GM12878 (cell line): Measurements from ENCODE around the gene STAT5A. TPM values are rescaled to one million over a fixed set of nuclear protein-coding genes. Genes with fewer than 3 reads are reported as not detected.
A peak's percentile ranks its signal among the peaks of the same experiment; 100 is the strongest.

ENCODE experiments used
- CHD1 ChIP-seq: IDR thresholded peaks from 2 replicates; pipeline ENCODE4 v1.6.1; 2012; ENCODE audit warnings: low read depth, low read length, improper control_type of control experiment
- CHD2 ChIP-seq: IDR thresholded peaks from 2 replicates; pipeline ENCODE4 v1.6.1; 2011; ENCODE audit warnings: low read depth, low read length, improper control_type of control experiment, borderline replicate concordance
- CREM ChIP-seq: IDR thresholded peaks from 2 replicates; pipeline ENCODE4 v1.6.1; 2014; ENCODE audit warnings: antibody characterized with exemption, low read depth
- HDAC6 ChIP-seq: fragments of 200-600 bp; sonication (generic); IDR thresholded peaks from one replicate; pipeline ENCODE4 v1.8.0; 2017; ENCODE audit warnings: antibody characterized with exemption; ENCODE audit not compliant: unreplicated experiment
- NFIC ChIP-seq: IDR thresholded peaks from 2 replicates; pipeline ENCODE4 v1.6.1; 2012; ENCODE audit warnings: low read depth, mild to moderate bottlenecking, inconsistent platforms, low read length, moderate library complexity
- RB1 ChIP-seq: fragments of 450-650 bp; formaldehyde crosslinking; IDR thresholded peaks from 2 replicates; pipeline ENCODE4 v1.6.1; 2017; ENCODE audit warnings: mild to moderate bottlenecking, borderline replicate concordance
- STAT3 ChIP-seq: IDR thresholded peaks from 2 replicates; pipeline ENCODE4 v1.6.1; 2011; ENCODE audit warnings: low read depth, low read length, improper control_type of control experiment
- TBL1XR1 ChIP-seq: IDR thresholded peaks from 2 replicates; pipeline ENCODE4 v1.6.1; 2012; ENCODE audit warnings: low read depth, low read length, improper control_type of control experiment
- TCF3 ChIP-seq: IDR thresholded peaks from 2 replicates; pipeline ENCODE4 v1.6.1; 2012; ENCODE audit warnings: low read depth, mild to moderate bottlenecking, low read length, borderline replicate concordance; ENCODE audit not compliant: insufficient read depth
- ZNF24 ChIP-seq: fragments of 450-650 bp; IDR thresholded peaks from 2 replicates; pipeline ENCODE4 v1.6.1; 2017; ENCODE audit warnings: antibody characterized with exemption, mild to moderate bottlenecking
- ZNF622 ChIP-seq: fragments of 450-650 bp; IDR thresholded peaks from 2 replicates; pipeline ENCODE4 v1.6.1; 2017; ENCODE audit warnings: mild to moderate bottlenecking, inconsistent platforms
- polyA plus RNA-seq, 11 experiments: library from polyadenylated mRNA; depleted of rRNA in 4 of 11; unstranded in 6 of 11; stranded (reverse) in 5 of 11; fragments of >200 nt; fragmentation: Nextera tagmentation in 4 of 11; fragmentation: Illumina TruSeq in 1 of 11; extraction: Ambion mirVana in 4 of 11; extraction: Trizol in 1 of 11; gene quantifications; 1 replicate in 1 of 11; 2 replicates in 10 of 11; pipeline versions ENCODE4 v1.2.1 to v1.2.3, GENCODE V29; 2011 to 2016; ENCODE audit warnings: inconsistent platforms in 2 of 11, missing spikeins in 2 of 11, low read depth in 1 of 11
- total RNA-seq, 4 experiments: library from RNA; depleted of rRNA in 3 of 4; stranded (reverse); fragments of >200 nt in 3 of 4; fragmentation: Illumina TruSeq in 1 of 4; extraction: Trizol in 1 of 4; gene quantifications; 2 replicates each; pipeline versions ENCODE4 v1.2.1 to v1.2.3, GENCODE V29; 2013 to 2021
- TF ChIP-seq, protein P1 (sequence below): IDR thresholded peaks from 2 replicates; pipeline ENCODE4 v1.6.1; 2012; ENCODE audit warnings: low read depth, low read length, improper control_type of control experiment
- TF ChIP-seq, protein P2 (sequence below): fragments of 450-650 bp; IDR thresholded peaks from 2 replicates; pipeline ENCODE4 v1.6.1; 2017; ENCODE audit warnings: antibody characterized with exemption, mild to moderate bottlenecking, moderate library complexity
- TF ChIP-seq, protein P3 (sequence below): fragments of 450-650 bp; IDR thresholded peaks from 2 replicates; pipeline ENCODE4 v1.6.1; 2018; ENCODE audit warnings: borderline replicate concordance, mild to moderate bottlenecking; ENCODE audit not compliant: partially characterized antibody
- TF ChIP-seq, protein P4 (sequence below): fragments of 150-350 bp; IDR thresholded peaks from 2 replicates; pipeline ENCODE4 v1.6.1; 2016; ENCODE audit warnings: low read depth, low read length
- TF ChIP-seq, protein P5 (sequence below): fragments of 450-650 bp; formaldehyde crosslinking; IDR thresholded peaks from 2 replicates; pipeline ENCODE4 v1.4.0; 2020; ENCODE audit warnings: mild to moderate bottlenecking, moderate library complexity
- TF ChIP-seq, protein P6 (sequence below): IDR thresholded peaks from 2 replicates; pipeline ENCODE4 v1.6.1; 2011; ENCODE audit warnings: borderline replicate concordance, low read depth, mild to moderate bottlenecking, moderate library complexity, mixed read lengths, low read length; ENCODE audit not compliant: insufficient read depth; ENCODE audit errors: extremely low read length

The STAT5A gene
- total and polyA plus RNA-seq, 10 of the 15 experiments (the other 5 are each of a cell fraction or from before 2014, with no cell fraction given), result 14.8 to 86.4 (median 41.5) TPM

DNA sequence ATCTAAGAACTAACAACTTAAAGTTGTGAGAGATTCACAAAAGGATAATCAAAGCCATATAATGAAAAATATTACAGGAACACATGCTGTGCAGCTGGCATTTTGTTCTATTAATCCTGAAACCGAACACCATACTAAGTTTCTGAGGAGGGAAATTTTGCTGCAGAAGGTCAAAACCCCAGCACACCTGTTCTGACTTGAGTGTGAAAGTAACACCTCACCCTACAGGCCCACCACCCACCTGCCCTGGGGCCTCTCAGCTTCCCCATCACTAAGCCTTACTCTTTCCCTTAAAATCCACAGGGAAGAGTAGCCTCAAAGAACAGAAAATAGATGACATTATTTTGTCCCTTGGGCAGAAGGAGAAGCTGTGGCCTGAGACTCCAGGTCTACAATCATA is 44.8 kb downstream of the STAT5A start (continued):
- TF ChIP-seq, protein P1, sequence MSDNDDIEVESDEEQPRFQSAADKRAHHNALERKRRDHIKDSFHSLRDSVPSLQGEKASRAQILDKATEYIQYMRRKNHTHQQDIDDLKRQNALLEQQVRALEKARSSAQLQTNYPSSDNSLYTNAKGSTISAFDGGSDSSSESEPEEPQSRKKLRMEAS, result no peak
- TF ChIP-seq, protein P2, sequence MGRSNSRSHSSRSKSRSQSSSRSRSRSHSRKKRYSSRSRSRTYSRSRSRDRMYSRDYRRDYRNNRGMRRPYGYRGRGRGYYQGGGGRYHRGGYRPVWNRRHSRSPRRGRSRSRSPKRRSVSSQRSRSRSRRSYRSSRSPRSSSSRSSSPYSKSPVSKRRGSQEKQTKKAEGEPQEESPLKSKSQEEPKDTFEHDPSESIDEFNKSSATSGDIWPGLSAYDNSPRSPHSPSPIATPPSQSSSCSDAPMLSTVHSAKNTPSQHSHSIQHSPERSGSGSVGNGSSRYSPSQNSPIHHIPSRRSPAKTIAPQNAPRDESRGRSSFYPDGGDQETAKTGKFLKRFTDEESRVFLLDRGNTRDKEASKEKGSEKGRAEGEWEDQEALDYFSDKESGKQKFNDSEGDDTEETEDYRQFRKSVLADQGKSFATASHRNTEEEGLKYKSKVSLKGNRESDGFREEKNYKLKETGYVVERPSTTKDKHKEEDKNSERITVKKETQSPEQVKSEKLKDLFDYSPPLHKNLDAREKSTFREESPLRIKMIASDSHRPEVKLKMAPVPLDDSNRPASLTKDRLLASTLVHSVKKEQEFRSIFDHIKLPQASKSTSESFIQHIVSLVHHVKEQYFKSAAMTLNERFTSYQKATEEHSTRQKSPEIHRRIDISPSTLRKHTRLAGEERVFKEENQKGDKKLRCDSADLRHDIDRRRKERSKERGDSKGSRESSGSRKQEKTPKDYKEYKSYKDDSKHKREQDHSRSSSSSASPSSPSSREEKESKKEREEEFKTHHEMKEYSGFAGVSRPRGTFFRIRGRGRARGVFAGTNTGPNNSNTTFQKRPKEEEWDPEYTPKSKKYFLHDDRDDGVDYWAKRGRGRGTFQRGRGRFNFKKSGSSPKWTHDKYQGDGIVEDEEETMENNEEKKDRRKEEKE, result no peak
- TF ChIP-seq CHD1 (no peak), NFIC (peak; percentile 82), CHD2 (no peak), RB1 (no peak), ZNF622 (no peak), TCF3 (peak; percentile 93; the same call in 1 of the 2 replicates), HDAC6 (no peak), CREM (peak; percentile 56; the same call in 1 of the 2 replicates), TBL1XR1 (no peak), ZNF24 (no peak), STAT3 (no peak)
- TF ChIP-seq, protein P3, sequence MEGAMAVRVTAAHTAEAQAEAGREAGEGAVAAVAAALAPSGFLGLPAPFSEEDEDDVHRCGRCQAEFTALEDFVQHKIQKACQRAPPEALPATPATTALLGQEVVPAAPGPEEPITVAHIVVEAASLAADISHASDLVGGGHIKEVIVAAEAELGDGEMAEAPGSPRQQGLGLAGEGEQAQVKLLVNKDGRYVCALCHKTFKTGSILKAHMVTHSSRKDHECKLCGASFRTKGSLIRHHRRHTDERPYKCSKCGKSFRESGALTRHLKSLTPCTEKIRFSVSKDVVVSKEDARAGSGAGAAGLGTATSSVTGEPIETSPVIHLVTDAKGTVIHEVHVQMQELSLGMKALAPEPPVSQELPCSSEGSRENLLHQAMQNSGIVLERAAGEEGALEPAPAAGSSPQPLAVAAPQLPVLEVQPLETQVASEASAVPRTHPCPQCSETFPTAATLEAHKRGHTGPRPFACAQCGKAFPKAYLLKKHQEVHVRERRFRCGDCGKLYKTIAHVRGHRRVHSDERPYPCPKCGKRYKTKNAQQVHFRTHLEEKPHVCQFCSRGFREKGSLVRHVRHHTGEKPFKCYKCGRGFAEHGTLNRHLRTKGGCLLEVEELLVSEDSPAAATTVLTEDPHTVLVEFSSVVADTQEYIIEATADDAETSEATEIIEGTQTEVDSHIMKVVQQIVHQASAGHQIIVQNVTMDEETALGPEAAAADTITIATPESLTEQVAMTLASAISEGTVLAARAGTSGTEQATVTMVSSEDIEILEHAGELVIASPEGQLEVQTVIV, result no peak
- TF ChIP-seq, protein P4, sequence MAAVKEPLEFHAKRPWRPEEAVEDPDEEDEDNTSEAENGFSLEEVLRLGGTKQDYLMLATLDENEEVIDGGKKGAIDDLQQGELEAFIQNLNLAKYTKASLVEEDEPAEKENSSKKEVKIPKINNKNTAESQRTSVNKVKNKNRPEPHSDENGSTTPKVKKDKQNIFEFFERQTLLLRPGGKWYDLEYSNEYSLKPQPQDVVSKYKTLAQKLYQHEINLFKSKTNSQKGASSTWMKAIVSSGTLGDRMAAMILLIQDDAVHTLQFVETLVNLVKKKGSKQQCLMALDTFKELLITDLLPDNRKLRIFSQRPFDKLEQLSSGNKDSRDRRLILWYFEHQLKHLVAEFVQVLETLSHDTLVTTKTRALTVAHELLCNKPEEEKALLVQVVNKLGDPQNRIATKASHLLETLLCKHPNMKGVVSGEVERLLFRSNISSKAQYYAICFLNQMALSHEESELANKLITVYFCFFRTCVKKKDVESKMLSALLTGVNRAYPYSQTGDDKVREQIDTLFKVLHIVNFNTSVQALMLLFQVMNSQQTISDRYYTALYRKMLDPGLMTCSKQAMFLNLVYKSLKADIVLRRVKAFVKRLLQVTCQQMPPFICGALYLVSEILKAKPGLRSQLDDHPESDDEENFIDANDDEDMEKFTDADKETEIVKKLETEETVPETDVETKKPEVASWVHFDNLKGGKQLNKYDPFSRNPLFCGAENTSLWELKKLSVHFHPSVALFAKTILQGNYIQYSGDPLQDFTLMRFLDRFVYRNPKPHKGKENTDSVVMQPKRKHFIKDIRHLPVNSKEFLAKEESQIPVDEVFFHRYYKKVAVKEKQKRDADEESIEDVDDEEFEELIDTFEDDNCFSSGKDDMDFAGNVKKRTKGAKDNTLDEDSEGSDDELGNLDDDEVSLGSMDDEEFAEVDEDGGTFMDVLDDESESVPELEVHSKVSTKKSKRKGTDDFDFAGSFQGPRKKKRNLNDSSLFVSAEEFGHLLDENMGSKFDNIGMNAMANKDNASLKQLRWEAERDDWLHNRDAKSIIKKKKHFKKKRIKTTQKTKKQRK, result no peak
- TF ChIP-seq, protein P5, sequence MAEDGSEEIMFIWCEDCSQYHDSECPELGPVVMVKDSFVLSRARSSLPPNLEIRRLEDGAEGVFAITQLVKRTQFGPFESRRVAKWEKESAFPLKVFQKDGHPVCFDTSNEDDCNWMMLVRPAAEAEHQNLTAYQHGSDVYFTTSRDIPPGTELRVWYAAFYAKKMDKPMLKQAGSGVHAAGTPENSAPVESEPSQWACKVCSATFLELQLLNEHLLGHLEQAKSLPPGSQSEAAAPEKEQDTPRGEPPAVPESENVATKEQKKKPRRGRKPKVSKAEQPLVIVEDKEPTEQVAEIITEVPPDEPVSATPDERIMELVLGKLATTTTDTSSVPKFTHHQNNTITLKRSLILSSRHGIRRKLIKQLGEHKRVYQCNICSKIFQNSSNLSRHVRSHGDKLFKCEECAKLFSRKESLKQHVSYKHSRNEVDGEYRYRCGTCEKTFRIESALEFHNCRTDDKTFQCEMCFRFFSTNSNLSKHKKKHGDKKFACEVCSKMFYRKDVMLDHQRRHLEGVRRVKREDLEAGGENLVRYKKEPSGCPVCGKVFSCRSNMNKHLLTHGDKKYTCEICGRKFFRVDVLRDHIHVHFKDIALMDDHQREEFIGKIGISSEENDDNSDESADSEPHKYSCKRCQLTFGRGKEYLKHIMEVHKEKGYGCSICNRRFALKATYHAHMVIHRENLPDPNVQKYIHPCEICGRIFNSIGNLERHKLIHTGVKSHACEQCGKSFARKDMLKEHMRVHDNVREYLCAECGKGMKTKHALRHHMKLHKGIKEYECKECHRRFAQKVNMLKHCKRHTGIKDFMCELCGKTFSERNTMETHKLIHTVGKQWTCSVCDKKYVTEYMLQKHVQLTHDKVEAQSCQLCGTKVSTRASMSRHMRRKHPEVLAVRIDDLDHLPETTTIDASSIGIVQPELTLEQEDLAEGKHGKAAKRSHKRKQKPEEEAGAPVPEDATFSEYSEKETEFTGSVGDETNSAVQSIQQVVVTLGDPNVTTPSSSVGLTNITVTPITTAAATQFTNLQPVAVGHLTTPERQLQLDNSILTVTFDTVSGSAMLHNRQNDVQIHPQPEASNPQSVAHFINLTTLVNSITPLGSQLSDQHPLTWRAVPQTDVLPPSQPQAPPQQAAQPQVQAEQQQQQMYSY (CRISPR knock-in tag), result no peak
- TF ChIP-seq, protein P6, sequence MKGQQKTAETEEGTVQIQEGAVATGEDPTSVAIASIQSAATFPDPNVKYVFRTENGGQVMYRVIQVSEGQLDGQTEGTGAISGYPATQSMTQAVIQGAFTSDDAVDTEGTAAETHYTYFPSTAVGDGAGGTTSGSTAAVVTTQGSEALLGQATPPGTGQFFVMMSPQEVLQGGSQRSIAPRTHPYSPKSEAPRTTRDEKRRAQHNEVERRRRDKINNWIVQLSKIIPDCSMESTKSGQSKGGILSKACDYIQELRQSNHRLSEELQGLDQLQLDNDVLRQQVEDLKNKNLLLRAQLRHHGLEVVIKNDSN, result no peak
